Liver (tissue), 9 donors: ENCODE data around the gene SLC6A16. TPM values are rescaled to one million over a fixed set of nuclear protein-coding genes. Genes with fewer than 3 reads are reported as not detected.
A peak's percentile ranks its signal among the peaks of the same experiment; 100 is the strongest.
"Not testable (repeated sequence)": the region's sequence is repeated elsewhere in the genome, so short reads cannot be mapped to it uniquely, and the experiment has no call there.

ENCODE experiments used
- DNase-seq: peaks from one replicate; pipeline ENCODE4 v3.0.0-alpha.2; 2017; ENCODE audit warnings: low spot score
- H3K27ac ChIP-seq, 2 donors: one replicate each; pipeline ENCODE4 v1.7.0; 2013; ENCODE audit warnings: inconsistent platforms in 2 of 2, low read length in 2 of 2, control low read depth in 1 of 2, low read depth in 1 of 2, mild to moderate bottlenecking in 1 of 2
- H3K27me3 ChIP-seq, 4 donors: one replicate each; pipeline versions ENCODE4 v1.6.1 to v1.7.0; 2013; ENCODE audit warnings: low read length in 3 of 4, inconsistent platforms in 1 of 4, mild to moderate bottlenecking in 1 of 4, moderate library complexity in 1 of 4; ENCODE audit not compliant: control insufficient read depth in 4 of 4, insufficient read depth in 4 of 4
- H3K36me3 ChIP-seq, 4 donors: one replicate each; pipeline versions ENCODE4 v1.6.1 to v1.7.0; 2013; ENCODE audit warnings: low read length in 3 of 4, mild to moderate bottlenecking in 3 of 4, low read depth in 1 of 4, moderate library complexity in 1 of 4; ENCODE audit not compliant: control insufficient read depth in 4 of 4, insufficient read depth in 3 of 4
- H3K4me1 ChIP-seq, 4 donors: one replicate each; pipeline versions ENCODE4 v1.6.1 to v1.7.0; 2013; ENCODE audit warnings: low read length in 3 of 4, mild to moderate bottlenecking in 3 of 4, moderate library complexity in 1 of 4; ENCODE audit not compliant: control insufficient read depth in 4 of 4, insufficient read depth in 4 of 4
- H3K4me3 ChIP-seq, 3 donors: one replicate each; pipeline versions ENCODE4 v1.6.1 to v1.7.0; 2013; ENCODE audit warnings: low read length in 3 of 3, control low read depth in 1 of 3, low read depth in 1 of 3, mild to moderate bottlenecking in 1 of 3
- H3K9ac ChIP-seq, 2 donors: one replicate each; pipeline ENCODE4 v1.7.0; 2013; ENCODE audit warnings: low read length in 2 of 2, mild to moderate bottlenecking in 2 of 2, moderate library complexity in 2 of 2, control low read depth in 1 of 2, low read depth in 1 of 2
- H3K9me3 ChIP-seq, 4 donors: one replicate each; pipeline versions ENCODE4 v1.6.1 to v1.7.0; 2013; ENCODE audit warnings: low read length in 3 of 4; ENCODE audit not compliant: control insufficient read depth in 4 of 4
- ATF3 ChIP-seq: IDR thresholded peaks from 2 replicates; pipeline ENCODE4 v1.6.1; 2016; ENCODE audit warnings: antibody characterized with exemption
- EGR1 ChIP-seq, 2 donors: IDR thresholded peaks; 2 replicates each; pipeline ENCODE4 v1.6.1; 2016 to 2018; ENCODE audit warnings: antibody characterized with exemption in 2 of 2, low read depth in 2 of 2
- FOXA1 ChIP-seq: IDR thresholded peaks from 2 replicates; pipeline ENCODE4 v1.6.1; 2016; ENCODE audit warnings: antibody characterized with exemption
- FOXA2 ChIP-seq: IDR thresholded peaks from 2 replicates; pipeline ENCODE4 v1.6.1; 2016; ENCODE audit warnings: antibody characterized with exemption
- GABPA ChIP-seq, 2 donors: IDR thresholded peaks in 1 of 2; conservative IDR thresholded peaks in 1 of 2; 2 replicates each; pipeline ENCODE4 v1.6.1; 2016; ENCODE audit warnings: antibody characterized with exemption in 2 of 2, mild to moderate bottlenecking in 1 of 2, moderate library complexity in 1 of 2
- HNF4A ChIP-seq, 2 donors: conservative IDR thresholded peaks; 2 replicates each; pipeline ENCODE4 v1.6.1; 2016; ENCODE audit warnings: antibody characterized with exemption in 2 of 2, mild to moderate bottlenecking in 2 of 2
- HNF4G ChIP-seq: IDR thresholded peaks from 2 replicates; pipeline ENCODE4 v1.6.1; 2016; ENCODE audit warnings: antibody characterized with exemption
- JUND ChIP-seq, 2 donors: IDR thresholded peaks; 2 replicates each; pipeline ENCODE4 v1.6.1; 2016; ENCODE audit warnings: antibody characterized with exemption in 2 of 2
- NR2F2 ChIP-seq: IDR thresholded peaks from 2 replicates; pipeline ENCODE4 v1.6.1; 2016; ENCODE audit warnings: antibody characterized with exemption
- RAD21 ChIP-seq, 2 donors: IDR thresholded peaks; 2 replicates each; pipeline ENCODE4 v1.6.1; 2016; ENCODE audit warnings: antibody characterized with exemption in 2 of 2, mild to moderate bottlenecking in 2 of 2
- REST ChIP-seq: IDR thresholded peaks from 2 replicates; pipeline ENCODE4 v1.6.1; 2016; ENCODE audit warnings: antibody characterized with exemption, mild to moderate bottlenecking
- RXRA ChIP-seq, 2 donors: IDR thresholded peaks; 2 replicates each; pipeline ENCODE4 v1.6.1; 2017 to 2018; ENCODE audit warnings: antibody characterized with exemption in 2 of 2, mild to moderate bottlenecking in 1 of 2
- SP1 ChIP-seq: IDR thresholded peaks from 2 replicates; pipeline ENCODE4 v1.6.1; 2018; ENCODE audit warnings: antibody characterized with exemption, mild to moderate bottlenecking
- TAF1 ChIP-seq: conservative IDR thresholded peaks from 2 replicates; pipeline ENCODE4 v1.6.1; 2016; ENCODE audit warnings: antibody characterized with exemption, mild to moderate bottlenecking
- YY1 ChIP-seq: IDR thresholded peaks from 2 replicates; pipeline ENCODE4 v1.6.1; 2016; ENCODE audit warnings: antibody characterized with exemption, mild to moderate bottlenecking
- WGBS: extraction: QIAGEN DNeasy Blood & Tissue Kit; methylation state at CpG from one replicate; pipeline ENCODE4 v1.1.7; 2013; 5-methylcytosine and 5-hydroxymethylcytosine counted together
- polyA plus RNA-seq, 2 donors: library from polyadenylated mRNA; stranded (reverse) in 1 of 2; unstranded in 1 of 2; fragments of 200-250 nt in 1 of 2; fragments of >200 nt in 1 of 2; fragmentation: Nextera tagmentation in 1 of 2; extraction: Ambion mirVana in 1 of 2; gene quantifications; one replicate each; pipeline versions ENCODE4 v1.2.1 to v1.2.3, GENCODE V29; 2013 to 2015
- total RNA-seq, 2 donors: library from RNA; depleted of rRNA; stranded (reverse); fragments of >200 nt; gene quantifications; one replicate each; pipeline ENCODE4 v1.2.3, GENCODE V29; 2014
- TF ChIP-seq, protein P1 (sequence below): IDR thresholded peaks from 2 replicates; pipeline ENCODE4 v1.6.1; 2016; ENCODE audit warnings: antibody characterized with exemption
- TF ChIP-seq, protein P2 (sequence below): IDR thresholded peaks from 2 replicates; pipeline ENCODE4 v1.6.1; 2016; ENCODE audit warnings: antibody characterized with exemption
- TF ChIP-seq, protein P3 (sequence below): fragments of 150-350 bp; IDR thresholded peaks from 2 replicates; pipeline ENCODE4 v1.5.1; 2017; ENCODE audit warnings: improper control_type of control experiment, low read depth, low read length; ENCODE audit not compliant: missing input control
- donor health status: healthy.
- donor health status: healthy.
- donor health status: healthy.
- donor health status: healthy.
- donor health status: healthy.

SLC6A16 gene
- total and polyA plus RNA-seq, 4 donors, result 0.19 to 2.7 (median 1.5) TPM

- 88% methylated on average over 3 of the region's 3 CpGs for WGBS
- peak overlapping the region in 1 of 2 donors; percentile 36 for H3K27ac ChIP-seq
Measured at GRCh38 chr19:49333418-49333805, 8.4 kb upstream of the SLC6A16 start.

DNA sequence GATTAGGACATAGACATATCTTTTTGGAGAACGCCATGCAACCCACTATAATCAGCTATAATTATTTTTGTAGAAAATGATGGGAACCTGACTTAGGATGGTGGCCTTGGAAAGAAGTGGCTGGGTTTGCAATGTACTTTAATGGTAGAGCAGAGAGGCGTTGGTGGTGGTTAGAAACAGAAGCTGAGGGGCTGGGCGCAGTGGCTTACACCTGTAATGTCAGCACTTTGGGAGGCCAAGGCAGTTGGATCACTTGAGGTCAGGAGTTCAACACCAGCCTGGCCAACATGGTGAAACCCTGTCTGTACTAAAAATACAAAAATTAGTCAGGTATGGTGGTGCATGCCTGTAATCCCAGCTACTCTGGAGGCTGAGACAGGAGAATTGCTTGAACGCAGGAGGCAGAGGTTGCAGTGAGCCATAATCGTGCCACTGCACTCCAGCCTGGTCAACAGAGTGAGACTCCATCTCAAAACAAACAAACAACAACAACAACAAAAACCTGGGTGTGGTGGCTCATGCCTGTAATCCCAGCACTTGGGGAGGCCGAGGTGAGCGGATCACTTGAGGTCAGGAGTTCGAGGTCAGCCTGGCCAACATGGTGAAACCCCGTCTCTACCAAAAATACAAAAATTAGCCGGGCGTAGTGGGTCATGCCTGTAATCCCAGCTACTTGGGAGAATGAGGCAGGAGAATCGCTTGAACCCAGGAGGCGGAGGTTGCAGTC lies 7.9 kb upstream of the SLC6A16 start:
- not testable (repeated sequence) for H3K36me3 ChIP-seq, H3K27ac ChIP-seq, H3K9me3 ChIP-seq, H3K27me3 ChIP-seq, H3K4me3 ChIP-seq, H3K9ac ChIP-seq, DNase-seq
- peaks cover 0 to 11% (median 2%) of the 10 kb centered on the region in 4 donors for H3K4me1 ChIP-seq
- 94% methylated on average over 13 of the region's 13 CpGs for WGBS

More at GRCh38 chr19:49333418-49333805, 8.4 kb upstream of the SLC6A16 start:
- Histone ChIP-seq H3K4me3 (no peak overlapping the region), H3K9me3 (no peaks in the 10 kb centered on the region), H3K4me1 (peaks cover 0 to 12% (median 2%) of the 10 kb centered on the region in 4 donors), H3K27me3 (no peaks in the 10 kb centered on the region), H3K36me3 (no peaks in the 10 kb centered on the region), H3K9ac (no peak overlapping the region)
- DNase-seq, result no peak
- TF ChIP-seq HNF4A (conservative IDR thresholded peaks at IDR 0.05), result no peak
- no peak for TF ChIP-seq NR2F2
- no peak for TF ChIP-seq JUND (IDR thresholded peaks at IDR 0.05)
- TF ChIP-seq, protein P1, sequence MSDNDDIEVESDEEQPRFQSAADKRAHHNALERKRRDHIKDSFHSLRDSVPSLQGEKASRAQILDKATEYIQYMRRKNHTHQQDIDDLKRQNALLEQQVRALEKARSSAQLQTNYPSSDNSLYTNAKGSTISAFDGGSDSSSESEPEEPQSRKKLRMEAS, result no peak
- TF ChIP-seq REST, result no peak
- no peak for TF ChIP-seq RAD21 (IDR thresholded peaks at IDR 0.05)
- no peak for TF ChIP-seq SP1
- no peak for TF ChIP-seq FOXA1
- no peak for TF ChIP-seq GABPA (IDR thresholded peaks at IDR 0.05 in 1 of 2, conservative IDR thresholded peaks at IDR 0.05 in 1 of 2)
- TF ChIP-seq TAF1, result no peak
- TF ChIP-seq RXRA (IDR thresholded peaks at IDR 0.05), result no peak
- TF ChIP-seq, protein P2, sequence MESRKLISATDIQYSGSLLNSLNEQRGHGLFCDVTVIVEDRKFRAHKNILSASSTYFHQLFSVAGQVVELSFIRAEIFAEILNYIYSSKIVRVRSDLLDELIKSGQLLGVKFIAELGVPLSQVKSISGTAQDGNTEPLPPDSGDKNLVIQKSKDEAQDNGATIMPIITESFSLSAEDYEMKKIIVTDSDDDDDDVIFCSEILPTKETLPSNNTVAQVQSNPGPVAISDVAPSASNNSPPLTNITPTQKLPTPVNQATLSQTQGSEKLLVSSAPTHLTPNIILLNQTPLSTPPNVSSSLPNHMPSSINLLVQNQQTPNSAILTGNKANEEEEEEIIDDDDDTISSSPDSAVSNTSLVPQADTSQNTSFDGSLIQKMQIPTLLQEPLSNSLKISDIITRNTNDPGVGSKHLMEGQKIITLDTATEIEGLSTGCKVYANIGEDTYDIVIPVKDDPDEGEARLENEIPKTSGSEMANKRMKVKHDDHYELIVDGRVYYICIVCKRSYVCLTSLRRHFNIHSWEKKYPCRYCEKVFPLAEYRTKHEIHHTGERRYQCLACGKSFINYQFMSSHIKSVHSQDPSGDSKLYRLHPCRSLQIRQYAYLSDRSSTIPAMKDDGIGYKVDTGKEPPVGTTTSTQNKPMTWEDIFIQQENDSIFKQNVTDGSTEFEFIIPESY, result no peak
- TF ChIP-seq EGR1 (IDR thresholded peaks at IDR 0.05; ENCODE audit: low read depth in 2 of 2), result no peak
- TF ChIP-seq HNF4G, result no peak
- no peak for TF ChIP-seq ATF3
- TF ChIP-seq, protein P3, sequence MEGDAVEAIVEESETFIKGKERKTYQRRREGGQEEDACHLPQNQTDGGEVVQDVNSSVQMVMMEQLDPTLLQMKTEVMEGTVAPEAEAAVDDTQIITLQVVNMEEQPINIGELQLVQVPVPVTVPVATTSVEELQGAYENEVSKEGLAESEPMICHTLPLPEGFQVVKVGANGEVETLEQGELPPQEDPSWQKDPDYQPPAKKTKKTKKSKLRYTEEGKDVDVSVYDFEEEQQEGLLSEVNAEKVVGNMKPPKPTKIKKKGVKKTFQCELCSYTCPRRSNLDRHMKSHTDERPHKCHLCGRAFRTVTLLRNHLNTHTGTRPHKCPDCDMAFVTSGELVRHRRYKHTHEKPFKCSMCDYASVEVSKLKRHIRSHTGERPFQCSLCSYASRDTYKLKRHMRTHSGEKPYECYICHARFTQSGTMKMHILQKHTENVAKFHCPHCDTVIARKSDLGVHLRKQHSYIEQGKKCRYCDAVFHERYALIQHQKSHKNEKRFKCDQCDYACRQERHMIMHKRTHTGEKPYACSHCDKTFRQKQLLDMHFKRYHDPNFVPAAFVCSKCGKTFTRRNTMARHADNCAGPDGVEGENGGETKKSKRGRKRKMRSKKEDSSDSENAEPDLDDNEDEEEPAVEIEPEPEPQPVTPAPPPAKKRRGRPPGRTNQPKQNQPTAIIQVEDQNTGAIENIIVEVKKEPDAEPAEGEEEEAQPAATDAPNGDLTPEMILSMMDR, result no peak
- no peak for TF ChIP-seq FOXA2
- no peak for TF ChIP-seq YY1
